GM21576 (cell line): ENCODE data around the gene POLN.

Experiments used
- ATAC-seq: cut with Tn5 transposase; IDR thresholded peaks from one replicate; pipeline ENCODE4 v1.9.1; 2021; ENCODE audit warnings: mild to moderate bottlenecking, moderate library complexity; ENCODE audit not compliant: unreplicated experiment

The POLN gene

GRCh38 chr4:2089222-2089621, 152.7 kb downstream of the POLN start:
- ATAC-seq: no peak

GRCh38 chr4:2087170-2087569, 154.8 kb downstream of the POLN start:
- no peak for ATAC-seq

- ATAC-seq: no peak
Measured at GRCh38 chr4:2085496-2085901, 156.4 kb downstream of the POLN start.

GRCh38 chr4:2084316-2084715, 157.6 kb downstream of the POLN start:
- no peak for ATAC-seq

GRCh38 chr4:2083826-2084160, 158.1 kb downstream of the POLN start:
- ATAC-seq: no peak

- ATAC-seq: no peak
Measured at GRCh38 chr4:2083116-2083825, 158.7 kb downstream of the POLN start.

GRCh38 chr4:2082627-2083026, 159.3 kb downstream of the POLN start:
- no peak for ATAC-seq

GRCh38 chr4:2082118-2082517, 159.8 kb downstream of the POLN start:
- no peak for ATAC-seq

- no peak for ATAC-seq
Measured at GRCh38 chr4:2081540-2081939, 160.4 kb downstream of the POLN start.

- ATAC-seq: no peak
Measured at GRCh38 chr4:2080429-2081300, 161.3 kb downstream of the POLN start.

- ATAC-seq: no peak
Measured at GRCh38 chr4:2079926-2080325, 162.0 kb downstream of the POLN start.

- no peak for ATAC-seq
Measured at GRCh38 chr4:2079006-2079405, 162.9 kb downstream of the POLN start.

- no peak for ATAC-seq
Measured at GRCh38 chr4:2078584-2078983, 163.3 kb downstream of the POLN start.

- ATAC-seq: no peak
Measured at GRCh38 chr4:2077537-2078460, 164.1 kb downstream of the POLN start.

- ATAC-seq: no peak
Measured at GRCh38 chr4:2076908-2077536, 164.9 kb downstream of the POLN start.

- ATAC-seq: no peak
Measured at GRCh38 chr4:2075987-2076907, 165.7 kb downstream of the POLN start.

- ATAC-seq: no peak
Measured at GRCh38 chr4:2075171-2075986, 166.5 kb downstream of the POLN start.

- ATAC-seq: no peak
Measured at GRCh38 chr4:2074588-2074987, 167.3 kb downstream of the POLN start.
